Measurements from ENCODE around the gene CYSRT1. TPM values are rescaled to one million over a fixed set of nuclear protein-coding genes. Genes with fewer than 3 reads are reported as not detected.
"Not testable (repeated sequence)": the region's sequence is repeated elsewhere in the genome, so short reads cannot be mapped to it uniquely, and the experiment has no call there.

Gene CYSRT1
- total RNA-seq, 3 donors from 2014 or later: not detected

DNA sequence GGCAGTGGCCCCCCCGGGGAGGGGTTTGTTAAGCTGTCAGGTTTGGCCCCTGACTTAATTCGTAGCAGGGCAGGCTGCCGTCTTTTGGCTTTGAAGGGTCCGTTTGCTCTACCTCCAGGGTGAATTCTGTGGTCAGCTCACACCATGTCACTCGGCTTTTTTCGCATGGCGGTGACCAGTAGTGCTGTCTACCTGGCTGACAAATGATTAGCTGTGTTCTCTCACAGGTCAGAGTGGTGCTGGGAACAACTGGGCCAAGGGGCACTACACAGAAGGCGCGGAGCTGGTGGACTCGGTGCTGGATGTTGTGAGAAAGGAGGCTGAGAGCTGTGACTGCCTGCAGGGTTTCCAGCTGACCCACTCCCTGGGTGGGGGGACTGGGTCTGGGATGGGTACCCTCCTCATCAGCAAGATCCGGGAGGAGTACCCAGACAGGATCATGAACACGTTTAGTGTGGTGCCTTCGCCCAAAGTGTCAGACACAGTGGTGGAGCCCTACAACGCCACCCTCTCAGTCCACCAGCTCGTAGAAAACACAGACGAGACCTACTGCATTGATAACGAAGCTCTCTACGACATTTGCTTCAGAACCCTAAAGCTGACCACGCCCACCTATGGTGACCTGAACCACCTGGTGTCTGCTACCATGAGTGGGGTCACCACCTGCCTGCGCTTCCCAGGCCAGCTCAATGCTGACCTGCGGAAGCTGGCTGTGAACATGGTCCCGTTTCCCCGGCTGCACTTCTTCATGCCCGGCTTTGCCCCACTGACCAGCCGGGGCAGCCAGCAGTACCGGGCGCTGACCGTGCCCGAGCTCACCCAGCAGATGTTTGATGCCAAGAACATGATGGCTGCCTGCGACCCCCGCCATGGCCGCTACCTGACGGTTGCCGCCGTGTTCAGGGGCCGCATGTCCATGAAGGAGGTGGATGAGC lies 17.6 kb downstream of the CYSRT1 start:
- no peak for ATAC-seq

DNA sequence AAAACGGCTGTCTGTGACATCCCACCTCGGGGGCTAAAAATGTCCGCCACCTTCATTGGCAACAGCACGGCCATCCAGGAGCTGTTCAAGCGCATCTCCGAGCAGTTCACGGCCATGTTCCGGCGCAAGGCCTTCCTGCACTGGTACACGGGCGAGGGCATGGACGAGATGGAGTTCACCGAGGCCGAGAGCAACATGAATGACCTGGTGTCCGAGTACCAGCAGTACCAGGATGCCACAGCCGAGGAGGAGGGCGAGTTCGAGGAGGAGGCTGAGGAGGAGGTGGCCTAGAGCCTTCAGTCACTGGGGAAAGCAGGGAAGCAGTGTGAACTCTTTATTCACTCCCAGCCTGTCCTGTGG lies 18.3 kb downstream of the CYSRT1 start:
- H3K9me3 ChIP-seq; intact Hi-C loops (cut with DNase I, micrococcal nuclease); ATAC-seq; H3K4me3 ChIP-seq; H3K36me3 ChIP-seq (ENCODE audit: low read depth); DNase-seq: not testable (repeated sequence)
- peaks cover 34% of the 10 kb centered on the region for H3K4me1 ChIP-seq (ENCODE audit: low read depth)

More for the DNA sequence above, 17.6 kb downstream of the CYSRT1 start:
- DNase-seq: peak in 2 of 3 donors; percentile 30 to 40
- no peaks in the 10 kb centered on the region for H3K9me3 ChIP-seq
- TF ChIP-seq, protein P1, sequence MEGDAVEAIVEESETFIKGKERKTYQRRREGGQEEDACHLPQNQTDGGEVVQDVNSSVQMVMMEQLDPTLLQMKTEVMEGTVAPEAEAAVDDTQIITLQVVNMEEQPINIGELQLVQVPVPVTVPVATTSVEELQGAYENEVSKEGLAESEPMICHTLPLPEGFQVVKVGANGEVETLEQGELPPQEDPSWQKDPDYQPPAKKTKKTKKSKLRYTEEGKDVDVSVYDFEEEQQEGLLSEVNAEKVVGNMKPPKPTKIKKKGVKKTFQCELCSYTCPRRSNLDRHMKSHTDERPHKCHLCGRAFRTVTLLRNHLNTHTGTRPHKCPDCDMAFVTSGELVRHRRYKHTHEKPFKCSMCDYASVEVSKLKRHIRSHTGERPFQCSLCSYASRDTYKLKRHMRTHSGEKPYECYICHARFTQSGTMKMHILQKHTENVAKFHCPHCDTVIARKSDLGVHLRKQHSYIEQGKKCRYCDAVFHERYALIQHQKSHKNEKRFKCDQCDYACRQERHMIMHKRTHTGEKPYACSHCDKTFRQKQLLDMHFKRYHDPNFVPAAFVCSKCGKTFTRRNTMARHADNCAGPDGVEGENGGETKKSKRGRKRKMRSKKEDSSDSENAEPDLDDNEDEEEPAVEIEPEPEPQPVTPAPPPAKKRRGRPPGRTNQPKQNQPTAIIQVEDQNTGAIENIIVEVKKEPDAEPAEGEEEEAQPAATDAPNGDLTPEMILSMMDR (IDR thresholded peaks at IDR 0.05): no peak
- intact Hi-C loops (cut with DNase I, micrococcal nuclease): no loop called here
- peaks cover 4% of the 10 kb centered on the region for H3K36me3 ChIP-seq (ENCODE audit: low read depth)
- peak overlapping the region; percentile 65 for H3K4me3 ChIP-seq
- peaks cover 41% of the 10 kb centered on the region for H3K4me1 ChIP-seq (ENCODE audit: low read depth)

DNA sequence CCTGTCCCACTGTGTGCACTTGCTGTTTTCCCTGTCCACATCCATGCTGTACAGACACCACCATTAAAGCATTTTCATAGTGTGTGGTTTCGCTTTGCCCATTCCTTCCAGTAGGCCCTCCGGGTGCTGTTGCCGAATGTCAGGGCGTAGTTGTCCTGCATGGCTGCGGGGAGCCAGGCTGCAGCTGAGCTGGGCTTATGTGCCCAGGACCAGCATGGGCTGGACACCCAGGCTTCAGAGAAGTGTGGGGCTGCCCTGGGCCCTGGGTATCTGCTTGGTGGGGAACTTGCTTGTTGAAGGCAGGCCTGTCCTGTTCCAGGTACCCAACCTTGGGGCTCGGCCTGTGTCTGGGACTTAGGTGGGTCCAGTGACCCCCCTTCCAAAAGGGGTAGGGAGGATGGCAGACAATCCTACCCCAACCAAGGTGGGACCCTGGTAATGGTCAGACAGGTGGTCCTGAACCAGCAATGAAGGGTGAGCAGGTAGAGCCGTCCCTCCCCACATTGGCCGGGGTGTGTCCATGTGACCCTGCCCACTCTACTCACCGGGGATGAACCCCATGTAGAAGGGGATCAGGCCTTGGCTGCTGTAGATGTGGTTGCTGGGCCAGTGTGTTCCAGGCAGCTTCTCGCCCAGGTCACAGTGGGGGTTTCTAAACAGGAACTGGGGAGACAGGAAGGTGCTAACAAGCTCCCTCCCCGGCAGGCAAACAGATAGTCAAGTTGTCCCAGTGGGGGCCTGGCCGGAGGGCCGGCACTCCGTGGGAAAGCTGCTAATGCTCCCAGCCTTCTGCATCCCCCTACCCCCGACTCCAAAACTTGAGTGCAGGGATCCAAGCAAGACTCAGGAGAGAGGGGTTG lies 18.9 kb downstream of the CYSRT1 start:
- intact Hi-C loops (cut with DNase I, micrococcal nuclease): no loop called here
- H3K9me3 ChIP-seq: no peaks in the 10 kb centered on the region
- ATAC-seq (no peak), DNase-seq (no peak)
- no peak overlapping the region for H3K4me3 ChIP-seq
- H3K4me1 ChIP-seq (ENCODE audit: low read depth): peaks cover 28% of the 10 kb centered on the region
- TF ChIP-seq, protein P1 (IDR thresholded peaks at IDR 0.05): no peak
- H3K36me3 ChIP-seq (ENCODE audit: low read depth): peaks cover 4% of the 10 kb centered on the region

DNA sequence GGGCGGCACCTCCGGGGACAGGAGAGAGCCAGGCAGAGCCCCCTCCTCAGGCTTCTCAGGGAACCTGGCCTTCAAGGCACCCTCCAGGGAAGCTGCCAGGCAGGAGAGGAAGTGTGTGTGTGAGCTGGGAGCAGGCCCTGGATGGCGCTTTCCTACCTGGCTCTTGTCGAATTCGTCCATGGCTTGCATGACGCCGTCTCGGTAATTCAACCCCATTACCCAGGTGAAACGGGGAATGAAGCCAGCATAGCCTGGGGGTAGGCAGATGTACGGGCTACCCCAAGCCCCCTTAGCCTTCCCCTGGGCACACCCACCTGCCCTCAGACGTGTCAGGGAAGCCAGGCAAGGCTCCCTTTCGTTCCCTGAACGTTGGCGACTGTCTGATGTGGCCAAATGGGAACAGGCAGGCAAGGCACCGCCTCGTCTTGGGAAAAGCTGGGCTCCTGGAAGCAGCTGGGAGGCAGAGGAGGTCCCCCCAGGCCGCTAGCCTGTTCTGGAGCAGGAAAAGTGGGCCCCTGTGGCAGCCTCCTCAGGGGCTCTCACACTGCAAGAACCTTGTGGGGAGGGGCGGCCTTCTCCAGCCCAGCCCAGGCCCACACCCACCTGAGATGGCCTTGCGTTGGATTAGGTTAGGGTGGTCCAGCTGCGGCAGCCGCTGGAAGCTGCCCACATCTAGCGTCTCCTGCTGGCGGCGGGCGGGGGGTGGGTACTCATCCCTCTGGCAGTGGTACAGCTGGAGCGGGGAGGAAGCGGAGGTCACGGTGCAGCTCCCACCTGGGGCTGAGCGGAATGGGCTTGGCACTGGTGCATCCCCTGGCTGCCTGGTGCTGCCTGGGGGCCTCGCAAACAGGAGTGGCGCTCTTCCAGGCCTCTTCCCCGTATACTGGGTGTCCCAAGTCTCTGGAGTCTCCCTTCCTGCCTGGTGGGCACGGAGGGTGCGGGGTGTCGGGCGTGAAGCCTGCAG lies 19.8 kb downstream of the CYSRT1 start:
- no peak overlapping the region for H3K4me3 ChIP-seq
- DNase-seq (no peak), ATAC-seq (no peak)
- peaks cover 4% of the 10 kb centered on the region for H3K36me3 ChIP-seq (ENCODE audit: low read depth)
- H3K9me3 ChIP-seq: no peaks in the 10 kb centered on the region
- TF ChIP-seq, protein P1 (IDR thresholded peaks at IDR 0.05): no peak
- intact Hi-C loops (cut with DNase I, micrococcal nuclease): no loop called here
- peaks cover 19% of the 10 kb centered on the region for H3K4me1 ChIP-seq (ENCODE audit: low read depth)

DNA sequence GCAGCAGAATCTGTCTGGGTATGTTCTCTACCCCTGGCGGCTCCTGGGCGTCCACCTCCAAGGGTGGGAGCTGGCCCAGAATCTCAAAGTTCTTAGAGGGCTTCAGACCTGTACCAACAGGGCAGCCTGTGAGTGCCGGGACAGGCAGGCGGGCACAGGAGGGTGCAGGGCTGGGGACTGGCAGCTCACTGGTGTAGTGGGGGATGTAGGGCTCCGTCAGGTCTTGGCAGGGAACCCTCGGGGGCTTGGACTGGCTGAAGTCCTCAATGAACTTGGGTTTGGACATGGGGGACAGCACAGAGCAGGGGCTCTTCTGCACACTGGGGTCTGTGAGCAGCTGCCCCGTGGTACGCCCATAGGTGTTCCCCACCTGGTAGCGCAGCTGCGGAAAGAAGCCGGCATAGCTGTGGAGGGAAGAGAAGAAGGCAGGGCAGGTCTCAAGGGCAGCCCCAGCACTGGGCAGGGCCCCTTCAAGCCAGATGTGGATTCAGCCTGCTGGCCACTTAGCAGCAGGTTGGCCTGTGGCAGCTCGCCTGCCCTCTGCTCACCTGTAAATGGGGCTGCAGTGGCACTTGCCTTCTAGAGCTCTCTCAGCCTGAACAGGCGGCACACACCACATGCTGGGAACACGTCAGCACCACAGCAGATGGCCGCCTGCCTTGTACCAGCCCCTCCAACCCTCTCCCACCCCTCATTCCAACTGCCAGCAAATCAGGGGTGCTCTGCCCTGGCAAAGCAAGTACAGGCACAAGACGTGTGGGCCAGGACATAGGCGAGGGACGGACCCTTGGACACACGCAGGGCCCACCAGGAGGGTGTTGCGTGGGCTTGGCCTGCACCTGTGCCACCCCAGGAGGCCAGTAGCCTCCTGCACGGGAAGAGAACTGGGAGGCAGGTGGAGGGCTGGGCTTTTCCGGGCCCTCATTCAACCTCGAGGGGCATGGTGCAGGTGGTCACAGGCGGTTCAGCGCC lies 20.8 kb downstream of the CYSRT1 start:
- H3K9me3 ChIP-seq: no peaks in the 10 kb centered on the region
- ATAC-seq: no peak
- no peak for DNase-seq
- peaks cover 4% of the 10 kb centered on the region for H3K36me3 ChIP-seq (ENCODE audit: low read depth)
- peaks cover 15% of the 10 kb centered on the region for H3K4me1 ChIP-seq (ENCODE audit: low read depth)
- H3K4me3 ChIP-seq: no peak overlapping the region
- TF ChIP-seq, protein P1 (IDR thresholded peaks at IDR 0.05): no peak
- intact Hi-C loops (cut with DNase I, micrococcal nuclease): no loop called here
